ENCODE results near the gene TUG1.

Gene TUG1

DNA sequence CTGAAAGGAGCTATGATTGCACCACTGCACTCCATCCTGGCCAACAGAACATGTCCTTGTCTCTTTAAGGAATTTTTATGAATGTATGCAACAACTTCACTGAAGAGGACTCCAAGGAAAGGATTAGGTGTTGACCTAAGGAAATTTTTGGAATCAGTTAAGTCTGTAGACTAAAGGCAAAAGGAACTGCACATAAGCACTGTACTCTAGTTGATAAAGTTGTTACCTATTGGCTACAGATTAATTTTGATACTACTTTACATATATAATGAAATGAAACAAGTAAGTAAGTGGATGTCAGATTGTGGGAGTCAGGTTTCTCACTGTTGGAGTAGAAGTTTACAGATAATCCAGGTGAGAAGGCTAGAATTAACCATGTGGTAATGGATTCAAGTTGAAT, 36.5 kb downstream of the TUG1 start:
- DNase-seq: no peak

DNA sequence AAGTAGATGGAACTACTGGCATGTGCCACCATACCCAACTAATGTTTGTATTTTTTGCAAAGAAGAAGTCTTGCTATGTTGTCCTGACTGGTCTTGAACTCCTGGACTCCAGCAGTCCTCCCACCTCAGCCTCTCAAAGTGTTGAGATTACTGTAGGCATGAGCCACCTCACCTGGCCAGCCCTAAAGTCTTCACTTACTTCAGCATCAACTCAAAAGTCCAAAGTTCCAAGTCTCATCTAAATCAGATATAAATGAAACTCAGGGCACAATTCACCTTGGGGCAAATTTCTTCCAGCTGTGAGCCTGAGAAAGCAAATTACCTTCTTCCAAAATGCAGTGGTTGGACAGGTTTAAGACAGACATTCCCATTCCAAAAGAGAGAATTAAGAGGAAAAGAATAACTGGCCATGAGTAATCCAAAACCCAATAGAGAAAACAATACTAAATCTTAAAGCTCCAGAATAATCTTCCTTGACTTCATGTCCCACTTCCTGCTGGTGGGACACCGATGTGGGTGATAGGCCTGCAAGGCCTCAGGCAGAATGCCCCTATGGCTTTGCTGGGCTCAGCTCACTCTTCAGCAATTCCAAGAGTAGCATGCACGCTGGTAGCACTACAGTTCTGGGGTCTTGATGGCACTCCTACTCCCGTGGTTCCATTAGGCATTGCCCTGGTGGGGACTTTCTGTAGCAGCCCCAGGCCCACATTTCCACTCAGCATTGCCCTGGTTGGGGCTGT, 50.3 kb downstream of the TUG1 start:
- DNase-seq: no peak

DNA sequence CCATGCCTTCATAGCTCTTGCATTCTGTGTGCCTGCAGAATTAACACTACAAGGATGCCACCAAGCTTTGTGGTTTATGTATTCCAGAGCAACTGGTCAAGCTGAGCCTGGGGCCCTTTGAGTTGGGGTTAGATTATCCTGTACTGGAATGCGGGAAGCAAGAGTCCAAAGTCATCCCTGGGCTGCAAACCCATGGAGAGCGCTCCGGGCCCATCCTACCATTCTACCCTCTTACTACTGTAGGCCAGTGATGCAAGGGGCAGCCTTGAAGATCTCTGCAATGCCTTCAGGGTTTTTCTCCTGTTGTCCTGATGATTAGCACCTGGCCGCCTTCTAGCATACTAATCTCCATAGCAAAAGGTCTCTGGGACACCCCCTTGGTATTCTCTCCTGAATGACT, 51.3 kb downstream of the TUG1 start:
- DNase-seq: no peak

DNA sequence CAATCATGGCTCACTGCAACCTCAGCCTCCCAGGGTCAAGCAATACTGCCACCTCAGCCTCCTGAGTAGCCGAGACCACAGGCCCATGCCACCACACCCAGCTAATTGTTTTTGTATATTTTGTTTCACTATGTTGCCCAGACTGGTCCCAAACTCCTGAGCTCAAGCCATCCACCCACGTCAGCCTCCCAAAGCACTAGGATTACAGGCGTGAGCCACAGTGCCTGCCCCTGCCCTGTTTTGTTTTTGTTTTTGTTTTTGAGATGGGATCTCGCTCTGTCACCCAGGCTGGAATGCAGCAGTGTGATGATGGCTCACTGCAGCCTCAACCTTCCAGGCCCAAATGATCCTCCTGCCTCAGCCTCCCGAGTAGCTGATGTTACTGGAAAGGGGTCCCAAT, 53.5 kb downstream of the TUG1 start:
- no peak for DNase-seq

All from KG1 (cell line).